ENCODE measurements around the gene C3. TPM values are rescaled to one million over a fixed set of nuclear protein-coding genes. Genes with fewer than 3 reads are reported as not detected.

Gene C3
- total RNA-seq, 2 experiments from 2014 or later = not detected

- H3K4me1 Mint-ChIP-seq = peaks cover 43% of the 10 kb centered on the region
- H3K9me3 Mint-ChIP-seq = peaks cover 4% of the 10 kb centered on the region
- H3K4me3 Mint-ChIP-seq = no peak overlapping the region
- no peaks in the 10 kb centered on the region for H3K36me3 Mint-ChIP-seq (ENCODE audit: low read depth)
- POLR2A ChIA-PET = interaction anchor here (0.6 kb wide), 1 partner anchor 169 kb away, joined by 5 read pairs; no protein-coding TSS in a partner anchor
- no peak for DNase-seq
- peaks cover 2% of the 10 kb centered on the region for H3K27me3 Mint-ChIP-seq
- no peak overlapping the region for H3K27ac Mint-ChIP-seq
- CTCF ChIA-PET = interaction anchor here (1.0 to 1.6 kb wide), 4 partner anchors 15 to 142 kb away, joined by 3 to 4 read pairs (median 3); no protein-coding TSS in a partner anchor
These were observed 1.3 kb upstream of the C3 start for GRCh38 chr19:6721773-6722172.

- Mint-ChIP-seq H3K27me3 (peaks cover 7% of the 10 kb centered on the region), H3K4me3 (no peak overlapping the region), H3K4me1 (peaks cover 44% of the 10 kb centered on the region), H3K36me3 (ENCODE audit: low read depth) (no peaks in the 10 kb centered on the region), H3K9me3 (peaks cover 4% of the 10 kb centered on the region), H3K27ac (no peak overlapping the region)
- ChIA-PET CTCF (interaction anchor here (1.0 to 1.6 kb wide), 4 partner anchors 15 to 40 kb away, joined by 3 read pairs; no protein-coding TSS in a partner anchor), POLR2A (interaction anchor here (0.6 kb wide), 1 partner anchor 170 kb away, joined by 5 read pairs; no protein-coding TSS in a partner anchor)
- DNase-seq = no peak
These were observed 656 bp upstream of the C3 start for GRCh38 chr19:6721138-6721474.

GRCh38 chr19:6719992-6720368, 470 bp downstream of the C3 start:
- peaks cover 37% of the 10 kb centered on the region for H3K4me1 Mint-ChIP-seq
- CTCF ChIA-PET = interaction anchor here (0.6 to 1.1 kb wide), 2 partner anchors 19 to 1029 kb away, joined by 3 read pairs; no protein-coding TSS in a partner anchor
- no peak for DNase-seq
- peaks cover 4% of the 10 kb centered on the region for H3K9me3 Mint-ChIP-seq
- H3K27ac Mint-ChIP-seq = peak overlapping the region; percentile 37
- H3K4me3 Mint-ChIP-seq = no peak overlapping the region
- H3K36me3 Mint-ChIP-seq (ENCODE audit: low read depth) = no peaks in the 10 kb centered on the region
- H3K27me3 Mint-ChIP-seq = peaks cover 7% of the 10 kb centered on the region
- POLR2A ChIA-PET = no interaction called here

- peaks cover 32% of the 10 kb centered on the region for H3K4me1 Mint-ChIP-seq
- no peaks in the 10 kb centered on the region for H3K36me3 Mint-ChIP-seq (ENCODE audit: low read depth)
- H3K9me3 Mint-ChIP-seq = peaks cover 4% of the 10 kb centered on the region
These were observed 949 bp downstream of the C3 start for GRCh38 chr19:6719540-6719861.

GRCh38 chr19:6718741-6719539, 1.5 kb downstream of the C3 start:
- CTCF ChIA-PET = interaction anchor here (0.9 kb wide), 1 partner anchor 19 kb away, joined by 3 read pairs; no protein-coding TSS in a partner anchor
- POLR2A ChIA-PET = no interaction called here
- H3K27me3 Mint-ChIP-seq = peaks cover 7% of the 10 kb centered on the region
- peak; percentile 40 for DNase-seq
- no peak overlapping the region for H3K4me3 Mint-ChIP-seq
- no peaks in the 10 kb centered on the region for H3K36me3 Mint-ChIP-seq (ENCODE audit: low read depth)
- H3K27ac Mint-ChIP-seq = no peak overlapping the region
- peaks cover 4% of the 10 kb centered on the region for H3K9me3 Mint-ChIP-seq
- peaks cover 29% of the 10 kb centered on the region for H3K4me1 Mint-ChIP-seq

More at GRCh38 chr19:6719540-6719861, 949 bp downstream of the C3 start:
- no peak for DNase-seq
- CTCF ChIA-PET = no interaction called here
- Mint-ChIP-seq H3K27me3 (peaks cover 7% of the 10 kb centered on the region), H3K4me3 (no peak overlapping the region), H3K27ac (no peak overlapping the region)
- POLR2A ChIA-PET = no interaction called here

GRCh38 chr19:6718111-6718740, 2.2 kb downstream of the C3 start:
- peaks cover 4% of the 10 kb centered on the region for H3K9me3 Mint-ChIP-seq
- DNase-seq = no peak
- H3K36me3 Mint-ChIP-seq (ENCODE audit: low read depth) = no peaks in the 10 kb centered on the region
- no peak overlapping the region for H3K4me3 Mint-ChIP-seq
- CTCF ChIA-PET = interaction anchor here (0.9 kb wide), 1 partner anchor 20 kb away, joined by 3 read pairs; no protein-coding TSS in a partner anchor
- POLR2A ChIA-PET = no interaction called here
- H3K4me1 Mint-ChIP-seq = peaks cover 25% of the 10 kb centered on the region
- peaks cover 5% of the 10 kb centered on the region for H3K27me3 Mint-ChIP-seq
- H3K27ac Mint-ChIP-seq = no peak overlapping the region

- H3K27ac Mint-ChIP-seq = peak overlapping the region; percentile 51
- ChIA-PET POLR2A (no interaction called here), CTCF (no interaction called here)
- no peak for DNase-seq
- H3K4me3 Mint-ChIP-seq = no peak overlapping the region
- peaks cover 21% of the 10 kb centered on the region for H3K4me1 Mint-ChIP-seq
- peaks cover 5% of the 10 kb centered on the region for H3K27me3 Mint-ChIP-seq
- H3K9me3 Mint-ChIP-seq = peaks cover 4% of the 10 kb centered on the region
- H3K36me3 Mint-ChIP-seq (ENCODE audit: low read depth) = no peaks in the 10 kb centered on the region
These were observed 2.9 kb downstream of the C3 start for GRCh38 chr19:6717441-6717971.

- H3K4me3 Mint-ChIP-seq = no peak overlapping the region
- DNase-seq = no peak
- peaks cover 4% of the 10 kb centered on the region for H3K9me3 Mint-ChIP-seq
- peaks cover 19% of the 10 kb centered on the region for H3K4me1 Mint-ChIP-seq
- POLR2A ChIA-PET = no interaction called here
- CTCF ChIA-PET = no interaction called here
- H3K27ac Mint-ChIP-seq = peak overlapping the region; percentile 51
- H3K27me3 Mint-ChIP-seq = peaks cover 5% of the 10 kb centered on the region
- H3K36me3 Mint-ChIP-seq (ENCODE audit: low read depth) = no peaks in the 10 kb centered on the region
These were observed 3.4 kb downstream of the C3 start for GRCh38 chr19:6717036-6717435.

- Mint-ChIP-seq H3K9me3 (peaks cover 4% of the 10 kb centered on the region), H3K36me3 (ENCODE audit: low read depth) (no peaks in the 10 kb centered on the region), H3K4me1 (peaks cover 17% of the 10 kb centered on the region), H3K27ac (peak overlapping the region; percentile 37), H3K4me3 (no peak overlapping the region), H3K27me3 (peaks cover 7% of the 10 kb centered on the region)
- ChIA-PET POLR2A (no interaction called here), CTCF (no interaction called here)
- DNase-seq = no peak
These were observed 3.9 kb downstream of the C3 start for GRCh38 chr19:6716610-6716970.

- Mint-ChIP-seq H3K4me1 (peaks cover 19% of the 10 kb centered on the region), H3K27ac (no peak overlapping the region), H3K27me3 (peaks cover 24% of the 10 kb centered on the region), H3K9me3 (peaks cover 4% of the 10 kb centered on the region), H3K4me3 (no peak overlapping the region), H3K36me3 (ENCODE audit: low read depth) (no peaks in the 10 kb centered on the region)
- ChIA-PET CTCF (interaction anchor here (0.6 to 0.7 kb wide), 2 partner anchors 22 to 148 kb away, joined by 3 read pairs; no protein-coding TSS in a partner anchor), POLR2A (no interaction called here)
- no peak for DNase-seq
These were observed 5.5 kb downstream of the C3 start for GRCh38 chr19:6714749-6715555.

- CTCF ChIA-PET = interaction anchor here (0.7 kb wide), 1 partner anchor 21 kb away, joined by 3 read pairs; no protein-coding TSS in a partner anchor
- H3K27me3 Mint-ChIP-seq = peaks cover 32% of the 10 kb centered on the region
These were observed 6.4 kb downstream of the C3 start for GRCh38 chr19:6713773-6714692.

More at GRCh38 chr19:6713773-6714692, 6.4 kb downstream of the C3 start:
- Mint-ChIP-seq H3K36me3 (ENCODE audit: low read depth) (no peaks in the 10 kb centered on the region), H3K9me3 (peaks cover 4% of the 10 kb centered on the region), H3K4me1 (peaks cover 13% of the 10 kb centered on the region), H3K4me3 (no peak overlapping the region), H3K27ac (no peak overlapping the region)
- DNase-seq = no peak
- POLR2A ChIA-PET = no interaction called here
